K562 (cell line): ENCODE measurements around the gene C2CD2L. TPM values are rescaled to one million over a fixed set of nuclear protein-coding genes. Genes with fewer than 3 reads are reported as not detected.

Experiments
- ATAC-seq: fragments of 200-7000 bp; cut with Tn5 transposase; 3 replicates; pipeline ENCODE4 v1.9.1; 2020; ENCODE audit warnings: moderate library complexity
- BruUV-seq: library from RNA; stranded (reverse); fragments of 400-500 nt; replicated peaks from 2 replicates; lab custom pipeline; 2021; lab: Mats Ljungman, UMichigan
- CTCF ChIA-PET: fragments of 300-600 bp; formaldehyde crosslinking; extraction: SDS; loops from one replicate; lab custom pipeline; 2021; ENCODE audit warnings: low intra/inter-chr PET ratio; lab: Yijun Ruan, JAX
- POLR2A ChIA-PET: fragments of 300-600, 350-650 bp; sonication (Branson Sonifier 250); formaldehyde crosslinking; extraction: SDS; loops from one replicate; lab custom pipeline; 2021; ENCODE audit warnings: antibody characterized with exemption, inconsistent platforms; lab: Yijun Ruan, JAX
- DNase-seq, 4 experiments: peaks; one replicate each; pipeline versions ENCODE4 v3.0.0 to v3.0.0-alpha.2; 2011 to 2018; ENCODE audit warnings: low spot score in 3 of 4, mixed read lengths in 3 of 4; ENCODE audit errors: extremely low read depth in 1 of 4
- FAIRE-seq: peaks from 2 replicates; lab custom pipeline; 2011; peaks lifted over from hg19 to GRCh38; lab: Jason Lieb, UNC
- H2AFZ ChIP-seq: 2 replicates; pipeline ENCODE4 v1.6.0; 2011; ENCODE audit warnings: low read depth, low read length, control low read depth, inconsistent platforms
- H3K27ac ChIP-seq: fragments of 200-600 bp; 3 replicates; pipeline ENCODE4 v1.8.0; 2011; ENCODE audit warnings: low read depth, mild to moderate bottlenecking, control low read depth, inconsistent platforms, low read length, moderate library complexity, mixed read lengths; ENCODE audit errors: extremely low read depth
- H3K27me3 ChIP-seq, 2 experiments: fragments of 300-600 bp in 1 of 2; 2 replicates in 1 of 2; 3 replicates in 1 of 2; pipeline versions ENCODE4 v1.6.0 to v1.8.0; 2011; ENCODE audit warnings: inconsistent platforms in 2 of 2, low read length in 2 of 2, mild to moderate bottlenecking in 1 of 2, mixed read lengths in 1 of 2, moderate library complexity in 1 of 2; ENCODE audit not compliant: control insufficient read depth in 2 of 2, insufficient read depth in 2 of 2
- H3K36me3 ChIP-seq: fragments of 300-600 bp; 3 replicates; pipeline ENCODE4 v1.8.0; 2011; ENCODE audit warnings: mild to moderate bottlenecking, low read length, inconsistent platforms; ENCODE audit not compliant: control insufficient read depth, insufficient read depth
- H3K4me1 ChIP-seq, 2 experiments: fragments of 200-600 bp in 1 of 2; replicated peaks in 1 of 2; 2 replicates in 1 of 2; 3 replicates in 1 of 2; pipeline versions ENCODE4 v1.5.1 to v1.8.0; 2011; ENCODE audit warnings: inconsistent platforms in 2 of 2, low read length in 2 of 2, mild to moderate bottlenecking in 1 of 2, mixed read lengths in 1 of 2, moderate library complexity in 1 of 2; ENCODE audit not compliant: control insufficient read depth in 2 of 2, insufficient read depth in 2 of 2
- H3K4me2 ChIP-seq: 2 replicates; pipeline ENCODE4 v1.6.1; 2011; ENCODE audit warnings: low read length, control low read depth, inconsistent platforms, mixed read lengths; ENCODE audit not compliant: insufficient read depth
- H3K4me3 ChIP-seq: fragments of 200-600 bp; sonication (generic), shearing (Covaris generic); 2 replicates; pipeline ENCODE4 v1.5.1; 2016; ENCODE audit warnings: control low read depth, inconsistent platforms
- H3K79me2 ChIP-seq: fragments of 200-600 bp; 3 replicates; pipeline ENCODE4 v1.8.0; 2011; ENCODE audit warnings: low read length, inconsistent platforms; ENCODE audit not compliant: control insufficient read depth, insufficient read depth
- H3K9ac ChIP-seq, 2 experiments: 2 replicates each; pipeline versions ENCODE4 v1.6.0 to v1.6.1; 2011; ENCODE audit warnings: low read depth in 2 of 2, low read length in 2 of 2, control low read depth in 1 of 2, inconsistent platforms in 1 of 2, mild to moderate bottlenecking in 1 of 2, mixed read lengths in 1 of 2; ENCODE audit not compliant: insufficient read depth in 1 of 2
- H3K9me1 ChIP-seq: one replicate; pipeline ENCODE4 v1.6.0; 2011; ENCODE audit warnings: inconsistent platforms, mild to moderate bottlenecking, low read length, moderate library complexity; ENCODE audit not compliant: control insufficient read depth, insufficient read depth
- H3K9me3 ChIP-seq: replicated peaks from 2 replicates; pipeline ENCODE4 v1.5.1; 2011; ENCODE audit warnings: low read depth, low read length, inconsistent platforms; ENCODE audit not compliant: control insufficient read depth, insufficient read depth
- H4K20me1 ChIP-seq: replicated peaks from 2 replicates; pipeline ENCODE4 v1.6.1; 2011; ENCODE audit warnings: low read length, inconsistent platforms, mixed read lengths; ENCODE audit not compliant: control insufficient read depth, insufficient read depth
- CBFA2T3 ChIP-seq: fragments of 450-650 bp; IDR thresholded peaks from 2 replicates; pipeline ENCODE4 v1.6.1; 2017
- DEAF1 ChIP-seq: fragments of 450-650 bp; formaldehyde crosslinking; IDR thresholded peaks from 2 replicates; pipeline ENCODE4 v1.4.0; 2020; ENCODE audit warnings: mild to moderate bottlenecking, moderate library complexity
- EP300 ChIP-seq: IDR thresholded peaks from 2 replicates; pipeline ENCODE4 v1.6.1; 2012; ENCODE audit warnings: low read length, improper control_type of control experiment
- ESRRB ChIP-seq: fragments of 250-450 bp; sonication (Bioruptor Pico); IDR thresholded peaks from 2 replicates; pipeline ENCODE4 v1.5.0; 2020; ENCODE audit warnings: mild to moderate bottlenecking, moderate library complexity, borderline replicate concordance
- MCM5 ChIP-seq: fragments of 450-650 bp; IDR thresholded peaks from 2 replicates; pipeline ENCODE4 v1.6.1; 2016; ENCODE audit warnings: low read depth
- MYNN ChIP-seq, 2 experiments: sonication (generic); formaldehyde crosslinking in 1 of 2; IDR thresholded peaks; 2 replicates each; pipeline versions ENCODE4 v1.5.0 to v1.6.1; 2016 to 2020; ENCODE audit warnings: antibody characterized with exemption in 1 of 2, missing genetic modification reagents in 1 of 2
- NFIX ChIP-seq: fragments of 250-450 bp; sonication (Bioruptor Pico); IDR thresholded peaks from 2 replicates; pipeline ENCODE4 v1.4.0; 2020; ENCODE audit warnings: low read depth, mild to moderate bottlenecking, moderate library complexity
- NFXL1 ChIP-seq: fragments of 450-650 bp; formaldehyde crosslinking; IDR thresholded peaks from 2 replicates; pipeline ENCODE4 v1.4.0; 2021; ENCODE audit warnings: mild to moderate bottlenecking
- PHB ChIP-seq: fragments of 250-450 bp; sonication (Bioruptor Pico); IDR thresholded peaks from 2 replicates; pipeline ENCODE4 v1.5.0; 2021
- PPARD ChIP-seq: fragments of 250-450 bp; sonication (Bioruptor Pico); IDR thresholded peaks from 2 replicates; pipeline ENCODE4 v1.8.0; 2022; ENCODE audit warnings: inconsistent platforms, mild to moderate bottlenecking, moderate library complexity
- PREB ChIP-seq: sonication (generic); formaldehyde crosslinking; IDR thresholded peaks from 2 replicates; pipeline ENCODE4 v1.8.1; 2023; ENCODE audit warnings: mild to moderate bottlenecking, missing genetic modification reagents
- SRF ChIP-seq, 2 experiments: fragments of 250-450, 450-650 bp in 1 of 2; sonication (Bioruptor Pico) in 1 of 2; sonication (generic) in 1 of 2; formaldehyde crosslinking; IDR thresholded peaks; 2 replicates each; pipeline versions ENCODE4 v1.5.0 to v1.5.1; 2020 to 2022; ENCODE audit warnings: mild to moderate bottlenecking in 1 of 2, missing genetic modification reagents in 1 of 2
- TEAD1 ChIP-seq, 2 experiments: fragments of 450-650 bp in 1 of 2; sonication (generic) in 1 of 2; formaldehyde crosslinking; IDR thresholded peaks; 2 replicates each; pipeline versions ENCODE4 v1.4.0 to v1.8.0; 2020 to 2022; ENCODE audit warnings: mild to moderate bottlenecking in 2 of 2, missing genetic modification reagents in 1 of 2
- ZNF124 ChIP-seq: sonication (generic); formaldehyde crosslinking; IDR thresholded peaks from 2 replicates; pipeline ENCODE4 v1.8.1; 2022; ENCODE audit warnings: missing genetic modification reagents
- ZNF184 ChIP-seq: sonication (generic); formaldehyde crosslinking; IDR thresholded peaks from 2 replicates; pipeline ENCODE4 v1.5.0; 2020; ENCODE audit warnings: missing genetic modification reagents
- ZNF76 ChIP-seq: fragments of 250-450 bp; sonication (Bioruptor Pico); IDR thresholded peaks from 2 replicates; pipeline ENCODE4 v1.4.0; 2020; ENCODE audit warnings: mild to moderate bottlenecking, moderate library complexity, borderline replicate concordance
- WGBS: fragments of 100-300 bp; shearing (Covaris generic); methylation state at CpG from one replicate; pipeline ENCODE4 v1.1.6; 2016; ENCODE audit warnings: low coverage, mixed read lengths; ENCODE audit not compliant: insufficient coverage; ENCODE audit errors: missing lambda C conversion rate; 5-methylcytosine and 5-hydroxymethylcytosine counted together
- in situ Hi-C: fragments of 300-500 bp; cut with MboI; formaldehyde crosslinking; loops from 4 replicates; pipeline ENCODE4 v1.15.0; 2018; ENCODE audit warnings: inconsistent platforms, mixed read lengths
- intact Hi-C: fragments of 100-400 bp; cut with micrococcal nuclease; formaldehyde crosslinking; loops from 2 replicates; pipeline ENCODE4 v1.14.2; 2022
- polyA plus RNA-seq, 8 experiments: library from polyadenylated mRNA; depleted of rRNA in 4 of 8; stranded (reverse) in 5 of 8; unstranded in 3 of 8; fragments of >200 nt; fragmentation: Nextera tagmentation in 2 of 8; fragmentation: Illumina TruSeq in 1 of 8; extraction: Ambion mirVana in 2 of 8; extraction: Trizol in 1 of 8; gene quantifications; 2 replicates each; pipeline versions ENCODE4 v1.2.1 to v1.2.3, GENCODE V29; 2011 to 2014; ENCODE audit warnings: inconsistent platforms in 1 of 8, missing spikeins in 1 of 8
- total RNA-seq, 7 experiments: library from RNA; depleted of rRNA in 6 of 7; stranded (reverse); fragments of >200 nt in 6 of 7; fragmentation: Illumina TruSeq in 2 of 7; extraction: Trizol in 2 of 7; gene quantifications; 2 replicates each; pipeline versions ENCODE4 v1.2.1 to v1.2.3, GENCODE V29; 2011 to 2021; ENCODE audit warnings: low replicate concordance in 1 of 7
- TF ChIP-seq, protein P1 (sequence below): fragments of 250-450 bp; sonication (Bioruptor Pico); IDR thresholded peaks from 2 replicates; pipeline ENCODE4 v1.4.0; 2020; ENCODE audit warnings: mild to moderate bottlenecking, moderate library complexity, borderline replicate concordance
- TF ChIP-seq, protein P2 (sequence below), 2 experiments: fragments of 450-650 bp; IDR thresholded peaks; 2 replicates each; pipeline ENCODE4 v1.6.1; 2016

Gene C2CD2L
- total and polyA plus RNA-seq, 9 of the 15 experiments (the other 6 are each of a cell fraction or from before 2014, with no cell fraction given), result 0.66 to 41.2 (median 14.8) TPM

GRCh38 chr11:119118946-119119345 is 11.8 kb downstream of the C2CD2L start:
- H3K9me1 ChIP-seq, result no peaks in the 10 kb centered on the region
- H4K20me1 ChIP-seq, result no peaks in the 10 kb centered on the region
- in situ Hi-C loops, result no loop called here
- peaks cover 24% of the 10 kb centered on the region for H3K79me2 ChIP-seq
- WGBS, result 100% methylated on average over 1 of the region's 1 CpG
- CTCF ChIA-PET, result no interaction called here
- no peak overlapping the region for H3K4me2 ChIP-seq
- H2AFZ ChIP-seq, result no peak overlapping the region
- no peak overlapping the region for H3K27ac ChIP-seq
- POLR2A ChIA-PET, result interaction anchor here (1.2 to 1.8 kb wide), 3 partner anchors 9 to 24 kb away, joined by 3 to 10 read pairs (median 6); partner anchors contain the start of gene C2CD2L
- H3K9me3 ChIP-seq, result no peaks in the 10 kb centered on the region
- no peak overlapping the region for H3K9ac ChIP-seq
- ATAC-seq (no peak), DNase-seq (no peak), FAIRE-seq (no peak)
- no TSS peak for BruUV-seq
- peaks cover 20 to 21% of the 10 kb centered on the region in 2 experiments for H3K4me1 ChIP-seq
- intact Hi-C loops, result no loop called here
- no peak overlapping the region for H3K4me3 ChIP-seq
- no peaks in the 10 kb centered on the region for H3K27me3 ChIP-seq
- H3K36me3 ChIP-seq, result peaks cover 52% of the 10 kb centered on the region
- TF ChIP-seq MYNN (IDR thresholded peaks at IDR 0.05) (no peak), MYNN (CRISPR knock-in tag; IDR thresholded peaks at IDR 0.05) (no peak), ZNF124 (CRISPR knock-in tag) (no peak), PPARD (CRISPR knock-in tag) (no peak), PREB (CRISPR knock-in tag) (no peak), TEAD1 (CRISPR knock-in tag; IDR thresholded peaks at IDR 0.05) (no peak), ESRRB (CRISPR knock-in tag) (no peak), NFXL1 (CRISPR knock-in tag) (no peak), ZNF76 (CRISPR knock-in tag) (no peak), SRF (CRISPR knock-in tag; IDR thresholded peaks at IDR 0.05) (no peak), CBFA2T3 (no peak), PHB (CRISPR knock-in tag) (no peak), DEAF1 (no peak), MCM5 (no peak), EP300 (no peak), ZNF184 (CRISPR knock-in tag) (no peak), NFIX (CRISPR knock-in tag) (no peak)
- TF ChIP-seq, protein P1, sequence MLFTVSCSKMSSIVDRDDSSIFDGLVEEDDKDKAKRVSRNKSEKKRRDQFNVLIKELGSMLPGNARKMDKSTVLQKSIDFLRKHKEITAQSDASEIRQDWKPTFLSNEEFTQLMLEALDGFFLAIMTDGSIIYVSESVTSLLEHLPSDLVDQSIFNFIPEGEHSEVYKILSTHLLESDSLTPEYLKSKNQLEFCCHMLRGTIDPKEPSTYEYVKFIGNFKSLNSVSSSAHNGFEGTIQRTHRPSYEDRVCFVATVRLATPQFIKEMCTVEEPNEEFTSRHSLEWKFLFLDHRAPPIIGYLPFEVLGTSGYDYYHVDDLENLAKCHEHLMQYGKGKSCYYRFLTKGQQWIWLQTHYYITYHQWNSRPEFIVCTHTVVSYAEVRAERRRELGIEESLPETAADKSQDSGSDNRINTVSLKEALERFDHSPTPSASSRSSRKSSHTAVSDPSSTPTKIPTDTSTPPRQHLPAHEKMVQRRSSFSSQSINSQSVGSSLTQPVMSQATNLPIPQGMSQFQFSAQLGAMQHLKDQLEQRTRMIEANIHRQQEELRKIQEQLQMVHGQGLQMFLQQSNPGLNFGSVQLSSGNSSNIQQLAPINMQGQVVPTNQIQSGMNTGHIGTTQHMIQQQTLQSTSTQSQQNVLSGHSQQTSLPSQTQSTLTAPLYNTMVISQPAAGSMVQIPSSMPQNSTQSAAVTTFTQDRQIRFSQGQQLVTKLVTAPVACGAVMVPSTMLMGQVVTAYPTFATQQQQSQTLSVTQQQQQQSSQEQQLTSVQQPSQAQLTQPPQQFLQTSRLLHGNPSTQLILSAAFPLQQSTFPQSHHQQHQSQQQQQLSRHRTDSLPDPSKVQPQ (CRISPR knock-in tag), result no peak
- TF ChIP-seq, protein P2, sequence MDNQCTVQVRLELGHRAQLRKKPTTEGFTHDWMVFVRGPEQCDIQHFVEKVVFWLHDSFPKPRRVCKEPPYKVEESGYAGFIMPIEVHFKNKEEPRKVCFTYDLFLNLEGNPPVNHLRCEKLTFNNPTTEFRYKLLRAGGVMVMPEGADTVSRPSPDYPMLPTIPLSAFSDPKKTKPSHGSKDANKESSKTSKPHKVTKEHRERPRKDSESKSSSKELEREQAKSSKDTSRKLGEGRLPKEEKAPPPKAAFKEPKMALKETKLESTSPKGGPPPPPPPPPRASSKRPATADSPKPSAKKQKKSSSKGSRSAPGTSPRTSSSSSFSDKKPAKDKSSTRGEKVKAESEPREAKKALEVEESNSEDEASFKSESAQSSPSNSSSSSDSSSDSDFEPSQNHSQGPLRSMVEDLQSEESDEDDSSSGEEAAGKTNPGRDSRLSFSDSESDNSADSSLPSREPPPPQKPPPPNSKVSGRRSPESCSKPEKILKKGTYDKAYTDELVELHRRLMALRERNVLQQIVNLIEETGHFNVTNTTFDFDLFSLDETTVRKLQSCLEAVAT (IDR thresholded peaks at IDR 0.05), result no peak
